Testis (tissue), 2 donors: ENCODE measurements around the gene APOOL.

Experiments
- CTCF ChIP-seq, 3 experiments: fragments of 450-650 bp in 2 of 3; fragments of 200-600 bp in 1 of 3; sonication (generic) in 1 of 3; IDR thresholded peaks; one replicate each; pipeline ENCODE4 v1.5.1; 2016 to 2019; ENCODE audit warnings: antibody characterized with exemption in 3 of 3, mild to moderate bottlenecking in 2 of 3, moderate library complexity in 1 of 3
- POLR2A ChIP-seq: fragments of 450-650 bp; IDR thresholded peaks from one replicate; pipeline ENCODE4 v1.6.1; 2017; ENCODE audit warnings: antibody characterized with exemption, mild to moderate bottlenecking, moderate library complexity

- no peak for TF ChIP-seq CTCF (IDR thresholded peaks at IDR 0.05)
- no peak for TF ChIP-seq POLR2A
Measured at GRCh38 chrX:84956304-84956703, 47.4 kb upstream of the APOOL start.
